ENCODE results near the gene ATRN. TPM values are rescaled to one million over a fixed set of nuclear protein-coding genes. Genes with fewer than 3 reads are reported as not detected.

The ATRN gene
- total and polyA plus RNA-seq, 2 experiments from 2014 or later, result 14.7 to 71.1 TPM

GRCh38 chr20:3663031-3663701 is 192.3 kb downstream of the ATRN start, which contains the start of gene GFRA4:
Gene GFRA4 (minus strand): TSS chr20:3663399. CDS start chr20:3663399, 0 bp downstream.
- Histone ChIP-seq H3K36me3 (replicated peaks; ENCODE audit: insufficient read depth, low read depth) (no peaks in the 10 kb centered on the region), H4K20me1 (ENCODE audit: insufficient read depth, poor library complexity, severe bottlenecking) (no peaks in the 10 kb centered on the region), H2AFZ (no peak within 1 kb of the TSS), H3K27me3 (peaks cover 16% of the 10 kb centered on the region), H3K4me1 (ENCODE audit: insufficient read depth) (peaks cover 6% of the 10 kb centered on the region), H3K9me2 (replicated peaks; ENCODE audit: insufficient read depth) (no peaks in the 10 kb centered on the region), H3K79me2 (no peaks in the 10 kb centered on the region), H3K27ac (no peak within 1 kb of the TSS), H3K4me2 (no peak within 1 kb of the TSS), H3K4me3 (no peak within 1 kb of the TSS), H3K9me3 (ENCODE audit: low read depth) (no peaks in the 10 kb centered on the region)
- no peak for DNase-seq (ENCODE audit: low spot score)
- TF ChIP-seq EZH2 (IDR thresholded peaks at IDR 0.05; ENCODE audit: borderline replicate concordance), result no peak
- no peak for TF ChIP-seq EZH2phosphoT487 (IDR thresholded peaks at IDR 0.05; ENCODE audit: low read depth, severe bottlenecking, unreplicated experiment)
- TF ChIP-seq CTCF (IDR thresholded peaks at IDR 0.05; ENCODE audit: poor library complexity), result no peak
- WGBS (ENCODE audit: low lambda C conversion rate, missing lambda C conversion rate), result 45% methylated on average over 14 of the region's 19 CpGs

- peaks cover 16% of the 10 kb centered on the region for H3K27me3 ChIP-seq
- no peaks in the 10 kb centered on the region for H3K9me3 ChIP-seq (ENCODE audit: low read depth)
- no peak overlapping the region for H2AFZ ChIP-seq
- no peaks in the 10 kb centered on the region for H3K79me2 ChIP-seq
- H3K27ac ChIP-seq, result no peak overlapping the region
- no peak overlapping the region for H3K4me3 ChIP-seq
- no peaks in the 10 kb centered on the region for H3K36me3 ChIP-seq (replicated peaks; ENCODE audit: insufficient read depth, low read depth)
- no peaks in the 10 kb centered on the region for H4K20me1 ChIP-seq (ENCODE audit: insufficient read depth, poor library complexity, severe bottlenecking)
- no peak for DNase-seq (ENCODE audit: low spot score)
- 97% methylated on average over 2 of the region's 2 CpGs for WGBS (ENCODE audit: low lambda C conversion rate, missing lambda C conversion rate)
- TF ChIP-seq CTCF (IDR thresholded peaks at IDR 0.05; ENCODE audit: poor library complexity) (no peak), EZH2phosphoT487 (IDR thresholded peaks at IDR 0.05; ENCODE audit: low read depth, severe bottlenecking, unreplicated experiment) (no peak), EZH2 (IDR thresholded peaks at IDR 0.05; ENCODE audit: borderline replicate concordance) (no peak)
- H3K9me2 ChIP-seq (replicated peaks; ENCODE audit: insufficient read depth), result no peaks in the 10 kb centered on the region
- H3K4me1 ChIP-seq (ENCODE audit: insufficient read depth), result peaks cover 6% of the 10 kb centered on the region
- no peak overlapping the region for H3K4me2 ChIP-seq
These were observed 193.0 kb downstream of the ATRN start for GRCh38 chr20:3663858-3664257.

GRCh38 chr20:3667434-3668037 is 196.7 kb downstream of the ATRN start:
- Histone ChIP-seq H3K9me2 (replicated peaks; ENCODE audit: insufficient read depth) (no peaks in the 10 kb centered on the region), H3K27ac (no peak overlapping the region), H4K20me1 (ENCODE audit: insufficient read depth, poor library complexity, severe bottlenecking) (no peaks in the 10 kb centered on the region), H3K4me1 (ENCODE audit: insufficient read depth) (peaks cover 6% of the 10 kb centered on the region), H2AFZ (no peak overlapping the region), H3K79me2 (no peaks in the 10 kb centered on the region), H3K27me3 (peaks cover 6% of the 10 kb centered on the region), H3K9me3 (ENCODE audit: low read depth) (no peaks in the 10 kb centered on the region), H3K4me2 (no peak overlapping the region), H3K4me3 (no peak overlapping the region), H3K36me3 (replicated peaks; ENCODE audit: insufficient read depth, low read depth) (no peaks in the 10 kb centered on the region)
- no peak for DNase-seq (ENCODE audit: low spot score)
- TF ChIP-seq CTCF (IDR thresholded peaks at IDR 0.05; ENCODE audit: poor library complexity) (no peak), EZH2phosphoT487 (IDR thresholded peaks at IDR 0.05; ENCODE audit: low read depth, severe bottlenecking, unreplicated experiment) (no peak), EZH2 (IDR thresholded peaks at IDR 0.05; ENCODE audit: borderline replicate concordance) (no peak)
- WGBS (ENCODE audit: low lambda C conversion rate, missing lambda C conversion rate), result 96% methylated on average over 7 of the region's 8 CpGs

All from hepatocyte (in vitro differentiated cells).